Right atrium auricular region (tissue), 2 donors: Measurements from ENCODE around the gene SEH1L. TPM values are rescaled to one million over a fixed set of nuclear protein-coding genes. Genes with fewer than 3 reads are reported as not detected.

ENCODE experiments used
- DNase-seq: peaks from one replicate; pipeline ENCODE4 v3.0.0-alpha.2; 2019; ENCODE audit warnings: low spot score
- H3K27ac ChIP-seq, 2 donors: fragments of 200-600 bp; sonication (generic); 1 replicate in 1 of 2; 2 replicates in 1 of 2; pipeline ENCODE4 v1.5.1; 2016 to 2019
- H3K27me3 ChIP-seq, 2 donors: fragments of 200-600 bp; sonication (generic); one replicate each; pipeline versions ENCODE4 v1.5.1 to v1.6.0; 2017 to 2019
- H3K36me3 ChIP-seq: fragments of 200-600 bp; sonication (generic); one replicate; pipeline ENCODE4 v1.5.1; 2016
- H3K4me1 ChIP-seq, 2 donors: fragments of 200-600 bp; sonication (generic); one replicate each; pipeline versions ENCODE4 v1.5.1 to v1.6.0; 2017 to 2019
- H3K4me3 ChIP-seq, 2 donors: fragments of 200-600 bp; sonication (generic); 1 replicate in 1 of 2; 2 replicates in 1 of 2; pipeline ENCODE4 v1.5.1; 2017 to 2019; ENCODE audit warnings: mild to moderate bottlenecking in 1 of 2, moderate library complexity in 1 of 2
- H3K9me3 ChIP-seq, 2 donors: fragments of 200-600 bp; sonication (generic); one replicate each; pipeline ENCODE4 v1.5.1; 2019
- CTCF ChIP-seq, 2 donors: fragments of 200-600 bp; sonication (generic); IDR thresholded peaks; one replicate each; pipeline ENCODE4 v1.5.1; 2019; ENCODE audit warnings: antibody characterized with exemption in 2 of 2
- total RNA-seq, 2 donors: library from RNA; depleted of rRNA; stranded (reverse); fragments of >200 nt; gene quantifications; one replicate each; pipeline ENCODE4 v1.1.0, GENCODE V29; 2016

SEH1L gene
- total RNA-seq, 2 donors from 2014 or later = 7.7 to 17.7 TPM

GRCh38 chr18:12946549-12947284 is 1.1 kb upstream of the SEH1L start:
- H3K27me3 ChIP-seq = no peaks in the 10 kb centered on the region
- no peaks in the 10 kb centered on the region for H3K9me3 ChIP-seq
- H3K36me3 ChIP-seq = no peaks in the 10 kb centered on the region
- peak overlapping the region; percentile 56 to 68 for H3K4me3 ChIP-seq
- H3K4me1 ChIP-seq = peaks cover 0 to 29% of the 10 kb centered on the region in 2 donors
- H3K27ac ChIP-seq = peak overlapping the region; percentile 95 to 99
- no peak for TF ChIP-seq CTCF (IDR thresholded peaks at IDR 0.05)
- peak; percentile 69 for DNase-seq

GRCh38 chr18:12948050-12948804 is 416 bp downstream of the SEH1L start:
- H3K4me1 ChIP-seq = peaks cover 0 to 29% of the 10 kb centered on the region in 2 donors

GRCh38 chr18:12958478-12958877 is 10.7 kb downstream of the SEH1L start:
- Histone ChIP-seq H3K27me3 (no peaks in the 10 kb centered on the region), H3K4me3 (no peak overlapping the region), H3K27ac (no peak overlapping the region), H3K36me3 (peaks cover 36% of the 10 kb centered on the region), H3K9me3 (no peaks in the 10 kb centered on the region), H3K4me1 (no peaks in the 10 kb centered on the region)
- no peak for DNase-seq
- no peak for TF ChIP-seq CTCF (IDR thresholded peaks at IDR 0.05)

More at GRCh38 chr18:12948050-12948804, 416 bp downstream of the SEH1L start:
- peaks cover 4% of the 10 kb centered on the region for H3K36me3 ChIP-seq
- H3K4me3 ChIP-seq = peak overlapping the region; percentile 68 to 71
- no peak for TF ChIP-seq CTCF (IDR thresholded peaks at IDR 0.05)
- DNase-seq = peak; percentile 96
- H3K27ac ChIP-seq = peak overlapping the region; percentile 95 to 99
- no peaks in the 10 kb centered on the region for H3K9me3 ChIP-seq
- H3K27me3 ChIP-seq = no peaks in the 10 kb centered on the region

GRCh38 chr18:12960395-12960794 is 12.6 kb downstream of the SEH1L start:
- no peak overlapping the region for H3K27ac ChIP-seq
- DNase-seq = no peak
- H3K4me1 ChIP-seq = no peaks in the 10 kb centered on the region
- H3K36me3 ChIP-seq = peaks cover 41% of the 10 kb centered on the region
- H3K9me3 ChIP-seq = no peaks in the 10 kb centered on the region
- no peak for TF ChIP-seq CTCF (IDR thresholded peaks at IDR 0.05)
- no peaks in the 10 kb centered on the region for H3K27me3 ChIP-seq
- H3K4me3 ChIP-seq = no peak overlapping the region

GRCh38 chr18:12960853-12961397 is 13.1 kb downstream of the SEH1L start:
- H3K9me3 ChIP-seq = no peaks in the 10 kb centered on the region
- DNase-seq = no peak
- H3K36me3 ChIP-seq = peaks cover 36% of the 10 kb centered on the region
- H3K27ac ChIP-seq = no peak overlapping the region
- no peaks in the 10 kb centered on the region for H3K4me1 ChIP-seq
- no peaks in the 10 kb centered on the region for H3K27me3 ChIP-seq
- TF ChIP-seq CTCF (IDR thresholded peaks at IDR 0.05) = no peak
- H3K4me3 ChIP-seq = no peak overlapping the region
